ENCODE results near the gene WDR89.
"Not testable (repeated sequence)": the region's sequence is repeated elsewhere in the genome, so short reads cannot be mapped to it uniquely, and the experiment has no call there.

The WDR89 gene

GRCh38 chr14:63641473-63642228, at the start of gene WDR89:
TSS of gene WDR89 (minus strand) at chr14:63641871. CDS start at chr14:63599942, 41,929 bp downstream.
- DNase-seq (ENCODE audit: low read depth in 2 of 2), result peak; percentile 84 to 90

GRCh38 chr14:63689132-63689531, 47.5 kb upstream of the WDR89 start:
- DNase-seq (ENCODE audit: low read depth in 2 of 2), result no peak

GRCh38 chr14:63686926-63687325, 45.3 kb upstream of the WDR89 start:
- no peak for DNase-seq (ENCODE audit: low read depth in 2 of 2)

GRCh38 chr14:63685401-63685800, 43.7 kb upstream of the WDR89 start:
- no peak for DNase-seq (ENCODE audit: low read depth in 2 of 2)

- DNase-seq (ENCODE audit: low read depth in 2 of 2), result no peak
Measured at GRCh38 chr14:63682727-63683593, 41.3 kb upstream of the WDR89 start.

GRCh38 chr14:63678536-63678935, 36.9 kb upstream of the WDR89 start:
- DNase-seq (ENCODE audit: low read depth in 2 of 2), result no peak

GRCh38 chr14:63677891-63678379, 36.3 kb upstream of the WDR89 start:
- DNase-seq (ENCODE audit: low read depth in 2 of 2), result no peak

- DNase-seq (ENCODE audit: low read depth in 2 of 2), result no peak
Measured at GRCh38 chr14:63676615-63677014, 34.9 kb upstream of the WDR89 start.

GRCh38 chr14:63673886-63674497, 32.3 kb upstream of the WDR89 start:
- DNase-seq (ENCODE audit: low read depth in 2 of 2), result no peak

- DNase-seq (ENCODE audit: low read depth in 2 of 2), result no peak
Measured at GRCh38 chr14:63673255-63673654, 31.6 kb upstream of the WDR89 start.

- DNase-seq (ENCODE audit: low read depth in 2 of 2), result no peak
Measured at GRCh38 chr14:63672417-63673180, 30.9 kb upstream of the WDR89 start.

- DNase-seq (ENCODE audit: low read depth in 2 of 2), result no peak
Measured at GRCh38 chr14:63671987-63672386, 30.3 kb upstream of the WDR89 start.

GRCh38 chr14:63670692-63671091, 29.0 kb upstream of the WDR89 start:
- DNase-seq (ENCODE audit: low read depth in 2 of 2), result no peak

- DNase-seq (ENCODE audit: low read depth in 2 of 2), result no peak
Measured at GRCh38 chr14:63666335-63666734, 24.7 kb upstream of the WDR89 start.

GRCh38 chr14:63663428-63664341, 22.0 kb upstream of the WDR89 start:
- no peak for DNase-seq (ENCODE audit: low read depth in 2 of 2)

- no peak for DNase-seq (ENCODE audit: low read depth in 2 of 2)
Measured at GRCh38 chr14:63662776-63663175, 21.1 kb upstream of the WDR89 start.

- DNase-seq (ENCODE audit: low read depth in 2 of 2), result not testable (repeated sequence)
Measured at GRCh38 chr14:63661881-63662280, 20.2 kb upstream of the WDR89 start.

- no peak for DNase-seq (ENCODE audit: low read depth in 2 of 2)
Measured at GRCh38 chr14:63659726-63660125, 18.1 kb upstream of the WDR89 start.

- no peak for DNase-seq (ENCODE audit: low read depth in 2 of 2)
Measured at GRCh38 chr14:63656194-63656593, 14.5 kb upstream of the WDR89 start.

- DNase-seq (ENCODE audit: low read depth in 2 of 2), result no peak
Measured at GRCh38 chr14:63654936-63655335, 13.3 kb upstream of the WDR89 start.

Measured in stimulated activated CD4-positive, alpha-beta T cell treated with anti-CD3 and anti-CD28 coated beads, Interleukin-1b, Interleukin-23, amount 100 ng/mL, for 4 hours (primary cell).